Type B pancreatic cell (in vitro differentiated cells): ENCODE measurements around the gene SNX11. TPM values are rescaled to one million over a fixed set of nuclear protein-coding genes. Genes with fewer than 3 reads are reported as not detected.
A peak's percentile ranks its signal among the peaks of the same experiment; 100 is the strongest.
"Not testable (repeated sequence)": the region's sequence is repeated elsewhere in the genome, so short reads cannot be mapped to it uniquely, and the experiment has no call there.

ENCODE experiments used
- DNase-seq: peaks from one replicate; pipeline ENCODE4 v3.0.0; 2021; ENCODE audit warnings: mixed read lengths; ENCODE audit not compliant: unreplicated experiment; ENCODE audit errors: extremely low spot score
- H3K27ac Mint-ChIP-seq: 2 replicates; pipeline ENCODE4 v1.8.0; 2021; ENCODE audit warnings: mild to moderate bottlenecking, mixed read lengths
- H3K27me3 Mint-ChIP-seq: 2 replicates; pipeline ENCODE4 v1.8.0; 2021; ENCODE audit warnings: mixed read lengths
- H3K36me3 Mint-ChIP-seq: 2 replicates; pipeline ENCODE4 v1.8.0; 2021; ENCODE audit warnings: mixed read lengths
- H3K4me1 Mint-ChIP-seq: one replicate; pipeline ENCODE4 v1.8.0; 2021; ENCODE audit warnings: mixed read lengths; ENCODE audit not compliant: unreplicated experiment
- H3K4me3 Mint-ChIP-seq: 2 replicates; pipeline ENCODE4 v1.8.0; 2021; ENCODE audit warnings: mild to moderate bottlenecking, mixed read lengths
- H3K9me3 Mint-ChIP-seq: 2 replicates; pipeline ENCODE4 v1.8.0; 2021; ENCODE audit warnings: mixed read lengths
- total RNA-seq: library from RNA; stranded (reverse); gene quantifications from 2 replicates; pipeline ENCODE4 v1.2.1, GENCODE V29; 2021; ENCODE audit warnings: low replicate concordance
- TF ChIP-seq, protein P1 (sequence below): fragments of 200-600 bp; sonication (generic); conservative IDR thresholded peaks from 2 replicates; pipeline ENCODE4 v1.5.0; 2021; ENCODE audit warnings: antibody characterized with exemption, mild to moderate bottlenecking

The SNX11 gene
- total RNA-seq, 1 donor from 2014 or later: 19.1 TPM

DNA sequence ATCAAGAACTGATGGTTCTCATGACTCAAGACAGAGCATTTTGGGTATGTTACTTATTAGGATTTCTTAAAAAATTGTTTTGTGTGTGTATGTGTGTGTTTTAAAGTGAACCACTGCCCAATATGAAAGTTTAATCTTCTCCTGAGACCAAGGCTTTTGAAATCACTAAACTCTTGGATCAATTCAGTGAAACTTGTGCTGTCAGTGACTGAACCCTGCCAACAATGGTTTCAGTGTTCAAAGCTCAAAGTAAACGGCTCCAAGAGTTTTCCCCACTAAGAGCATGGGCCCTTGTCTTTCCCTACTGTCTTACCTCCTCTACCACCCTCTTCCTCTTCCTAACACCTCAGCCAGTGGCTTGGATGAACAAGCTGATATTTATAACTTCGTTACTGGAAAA is 37.4 kb upstream of the SNX11 start:
- DNase-seq: no peak
- no peak overlapping the region for H3K27ac Mint-ChIP-seq
- peaks cover 27% of the 10 kb centered on the region for H3K36me3 Mint-ChIP-seq
- peaks cover 3% of the 10 kb centered on the region for H3K4me1 Mint-ChIP-seq
- TF ChIP-seq, protein P1, sequence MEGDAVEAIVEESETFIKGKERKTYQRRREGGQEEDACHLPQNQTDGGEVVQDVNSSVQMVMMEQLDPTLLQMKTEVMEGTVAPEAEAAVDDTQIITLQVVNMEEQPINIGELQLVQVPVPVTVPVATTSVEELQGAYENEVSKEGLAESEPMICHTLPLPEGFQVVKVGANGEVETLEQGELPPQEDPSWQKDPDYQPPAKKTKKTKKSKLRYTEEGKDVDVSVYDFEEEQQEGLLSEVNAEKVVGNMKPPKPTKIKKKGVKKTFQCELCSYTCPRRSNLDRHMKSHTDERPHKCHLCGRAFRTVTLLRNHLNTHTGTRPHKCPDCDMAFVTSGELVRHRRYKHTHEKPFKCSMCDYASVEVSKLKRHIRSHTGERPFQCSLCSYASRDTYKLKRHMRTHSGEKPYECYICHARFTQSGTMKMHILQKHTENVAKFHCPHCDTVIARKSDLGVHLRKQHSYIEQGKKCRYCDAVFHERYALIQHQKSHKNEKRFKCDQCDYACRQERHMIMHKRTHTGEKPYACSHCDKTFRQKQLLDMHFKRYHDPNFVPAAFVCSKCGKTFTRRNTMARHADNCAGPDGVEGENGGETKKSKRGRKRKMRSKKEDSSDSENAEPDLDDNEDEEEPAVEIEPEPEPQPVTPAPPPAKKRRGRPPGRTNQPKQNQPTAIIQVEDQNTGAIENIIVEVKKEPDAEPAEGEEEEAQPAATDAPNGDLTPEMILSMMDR: no peak
- H3K27me3 Mint-ChIP-seq: no peaks in the 10 kb centered on the region
- H3K4me3 Mint-ChIP-seq: no peak overlapping the region
- no peaks in the 10 kb centered on the region for H3K9me3 Mint-ChIP-seq

DNA sequence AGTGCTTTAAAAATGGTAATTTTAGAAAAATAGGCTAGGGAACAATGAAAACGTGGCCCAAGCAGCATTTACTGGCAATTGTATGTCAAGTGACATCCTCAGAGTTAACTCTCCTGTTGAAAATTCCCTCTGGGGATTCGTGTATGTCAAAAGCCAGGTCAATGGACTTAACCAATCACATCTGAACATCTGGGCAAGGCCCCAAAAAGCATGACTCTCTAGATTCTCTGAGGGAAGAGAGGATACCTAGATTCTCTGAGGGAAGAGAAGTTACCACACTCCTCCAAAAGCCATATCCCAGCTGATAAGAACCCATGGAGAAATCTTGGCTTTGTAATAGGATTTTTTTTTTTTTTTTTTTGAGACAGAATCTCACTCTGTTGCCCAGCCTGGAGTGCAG is 35.9 kb upstream of the SNX11 start:
- no peaks in the 10 kb centered on the region for H3K27me3 Mint-ChIP-seq
- H3K4me1 Mint-ChIP-seq: peaks cover 3% of the 10 kb centered on the region
- TF ChIP-seq, protein P1: no peak
- DNase-seq: no peak
- H3K4me3 Mint-ChIP-seq: no peak overlapping the region
- H3K27ac Mint-ChIP-seq: no peak overlapping the region
- peaks cover 33% of the 10 kb centered on the region for H3K36me3 Mint-ChIP-seq
- H3K9me3 Mint-ChIP-seq: no peaks in the 10 kb centered on the region

DNA sequence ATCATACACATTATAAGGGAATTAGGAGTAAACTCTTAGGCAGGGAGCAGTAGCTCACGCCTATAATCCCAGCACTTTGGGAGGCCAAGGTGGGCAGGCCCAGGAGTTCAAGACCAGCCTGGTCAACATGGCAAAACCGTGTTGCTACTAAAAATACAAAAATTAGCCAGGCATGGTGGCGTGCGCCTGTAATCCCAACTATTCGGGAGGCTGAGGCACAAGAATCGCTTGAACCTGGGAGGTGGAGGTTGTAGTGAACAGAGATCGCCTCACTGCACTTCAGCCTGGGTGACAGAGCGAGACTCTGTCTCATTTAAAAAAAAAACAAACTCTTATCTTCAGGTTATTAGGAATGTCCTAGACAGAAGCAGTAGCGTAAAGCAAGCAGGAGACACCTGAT is 34.8 kb upstream of the SNX11 start:
- H3K27me3 Mint-ChIP-seq, H3K27ac Mint-ChIP-seq, H3K4me3 Mint-ChIP-seq, H3K4me1 Mint-ChIP-seq, DNase-seq, H3K9me3 Mint-ChIP-seq: not testable (repeated sequence)
- H3K36me3 Mint-ChIP-seq: peaks cover 28% of the 10 kb centered on the region

DNA sequence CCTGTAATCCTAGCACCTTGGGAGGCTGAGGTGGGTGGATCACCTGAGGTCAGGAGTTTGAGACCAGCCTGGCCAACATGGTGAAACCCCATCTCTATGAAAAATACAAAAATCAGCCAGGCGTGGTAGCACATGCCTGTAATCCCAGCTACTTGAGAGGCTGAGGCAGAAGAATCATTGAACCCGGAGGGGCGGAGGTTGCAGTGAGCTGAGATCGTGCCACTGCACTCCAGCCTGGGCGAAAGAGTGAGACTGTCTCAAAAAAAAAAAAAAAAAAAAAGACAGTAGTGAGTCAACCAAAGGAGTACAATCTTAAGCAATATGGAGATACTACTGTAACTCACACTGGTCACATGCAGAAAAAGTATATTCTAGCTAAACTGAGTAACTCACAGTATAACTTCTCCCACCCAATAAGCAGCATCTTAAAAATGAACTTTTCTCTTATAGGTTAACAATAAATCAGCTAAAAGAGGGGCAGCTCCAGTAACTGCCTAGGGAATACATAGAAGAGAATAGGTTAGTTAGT is 33.9 kb upstream of the SNX11 start:
- H3K4me1 Mint-ChIP-seq, H3K4me3 Mint-ChIP-seq, DNase-seq, H3K9me3 Mint-ChIP-seq, H3K27me3 Mint-ChIP-seq, H3K27ac Mint-ChIP-seq: not testable (repeated sequence)
- peaks cover 23% of the 10 kb centered on the region for H3K36me3 Mint-ChIP-seq

DNA sequence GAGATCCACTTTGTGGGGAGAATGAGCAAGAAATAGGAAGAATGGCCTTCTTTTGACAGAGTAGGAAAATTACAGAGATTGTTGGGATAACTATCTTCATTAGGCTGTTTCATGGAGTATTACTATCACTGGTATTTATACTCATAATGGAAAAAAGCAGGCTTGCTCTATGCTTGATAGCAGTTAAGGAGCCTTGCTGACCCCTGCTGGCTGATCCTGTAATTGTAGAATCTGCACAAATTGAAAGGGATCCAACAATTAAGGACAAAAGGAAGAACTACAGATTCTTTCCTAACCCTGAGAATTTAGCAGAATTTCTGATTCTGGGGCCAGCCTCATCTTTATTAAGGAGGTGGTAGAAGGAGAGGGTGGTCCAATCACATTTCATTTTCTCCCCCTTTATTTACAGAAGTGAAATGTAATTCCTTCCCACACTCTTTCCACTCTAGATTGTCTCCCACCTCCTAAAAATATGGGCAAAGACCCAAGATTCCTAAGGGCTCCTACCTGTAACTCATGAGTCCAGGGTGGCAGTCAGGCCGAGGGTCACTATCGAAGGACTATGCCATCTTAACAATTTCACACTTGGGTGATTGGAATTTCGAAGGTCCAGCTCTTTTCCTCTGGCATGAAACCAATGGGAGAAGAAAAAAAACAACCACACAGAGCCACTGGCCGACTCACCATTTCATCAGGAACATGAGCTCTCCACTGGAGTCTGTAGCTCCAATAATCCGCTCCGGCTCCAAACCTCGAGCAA is 33.1 kb upstream of the SNX11 start:
- Mint-ChIP-seq H3K9me3 (no peaks in the 10 kb centered on the region), H3K4me1 (peaks cover 3% of the 10 kb centered on the region), H3K27me3 (no peaks in the 10 kb centered on the region), H3K27ac (no peak overlapping the region), H3K4me3 (no peak overlapping the region), H3K36me3 (peaks cover 21% of the 10 kb centered on the region)
- DNase-seq: no peak
- TF ChIP-seq, protein P1: peak; percentile 85

DNA sequence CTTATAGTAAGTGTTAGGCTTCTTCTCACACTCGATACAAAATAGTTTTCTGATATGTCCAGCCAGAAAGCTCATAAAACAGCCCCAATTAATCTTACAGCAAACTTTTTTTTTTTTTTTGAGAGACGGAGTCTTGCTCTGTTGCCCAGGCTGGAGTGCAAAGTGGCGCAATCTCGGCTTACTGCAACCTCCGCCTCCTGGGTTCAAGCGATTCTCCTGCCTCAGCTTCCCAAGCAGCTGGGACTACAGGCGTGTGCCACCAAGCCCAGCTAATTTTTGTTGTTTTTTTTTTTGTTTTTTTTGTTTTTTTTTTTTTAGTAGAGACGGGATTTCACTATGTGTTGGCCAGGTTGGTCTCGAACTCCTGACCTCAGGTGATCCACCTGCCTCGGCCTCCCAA is 30.4 kb upstream of the SNX11 start:
- not testable (repeated sequence) for H3K4me1 Mint-ChIP-seq, DNase-seq, H3K9me3 Mint-ChIP-seq, H3K27ac Mint-ChIP-seq, H3K4me3 Mint-ChIP-seq, H3K27me3 Mint-ChIP-seq
- H3K36me3 Mint-ChIP-seq: peaks cover 16% of the 10 kb centered on the region

DNA sequence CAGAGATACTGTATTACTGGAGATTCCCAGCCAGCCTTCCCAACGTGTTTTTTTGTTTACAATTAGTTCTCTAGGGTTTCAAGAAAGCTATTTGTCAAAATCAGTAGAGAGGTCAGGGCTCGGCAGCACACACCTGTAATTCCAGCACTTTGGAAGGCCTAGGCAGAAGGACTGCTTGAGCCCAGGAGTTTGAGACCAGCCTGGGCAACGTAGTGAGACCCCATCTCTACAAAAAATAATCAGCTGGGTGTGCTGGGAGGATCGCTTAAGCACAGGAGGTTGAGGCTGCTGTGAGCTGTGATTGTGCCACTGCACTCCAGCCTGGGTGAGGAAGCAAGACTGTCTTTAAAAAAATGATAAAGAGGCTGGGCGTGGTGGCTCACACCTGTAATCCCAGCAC is 25.7 kb upstream of the SNX11 start:
- H3K9me3 Mint-ChIP-seq: no peaks in the 10 kb centered on the region
- no peaks in the 10 kb centered on the region for H3K36me3 Mint-ChIP-seq
- H3K27ac Mint-ChIP-seq: no peak overlapping the region
- no peak for DNase-seq
- no peaks in the 10 kb centered on the region for H3K27me3 Mint-ChIP-seq
- H3K4me3 Mint-ChIP-seq: no peak overlapping the region
- H3K4me1 Mint-ChIP-seq: peaks cover 9% of the 10 kb centered on the region
- TF ChIP-seq, protein P1: no peak
